ENCODE data around the gene SLC52A3. TPM values are rescaled to one million over a fixed set of nuclear protein-coding genes. Genes with fewer than 3 reads are reported as not detected.

Gene SLC52A3
- total and polyA plus RNA-seq, 2 of the 13 experiments (the other 11 are each of a cell fraction or from before 2014, with no cell fraction given), result 0.03 TPM; not detected in 1

DNA sequence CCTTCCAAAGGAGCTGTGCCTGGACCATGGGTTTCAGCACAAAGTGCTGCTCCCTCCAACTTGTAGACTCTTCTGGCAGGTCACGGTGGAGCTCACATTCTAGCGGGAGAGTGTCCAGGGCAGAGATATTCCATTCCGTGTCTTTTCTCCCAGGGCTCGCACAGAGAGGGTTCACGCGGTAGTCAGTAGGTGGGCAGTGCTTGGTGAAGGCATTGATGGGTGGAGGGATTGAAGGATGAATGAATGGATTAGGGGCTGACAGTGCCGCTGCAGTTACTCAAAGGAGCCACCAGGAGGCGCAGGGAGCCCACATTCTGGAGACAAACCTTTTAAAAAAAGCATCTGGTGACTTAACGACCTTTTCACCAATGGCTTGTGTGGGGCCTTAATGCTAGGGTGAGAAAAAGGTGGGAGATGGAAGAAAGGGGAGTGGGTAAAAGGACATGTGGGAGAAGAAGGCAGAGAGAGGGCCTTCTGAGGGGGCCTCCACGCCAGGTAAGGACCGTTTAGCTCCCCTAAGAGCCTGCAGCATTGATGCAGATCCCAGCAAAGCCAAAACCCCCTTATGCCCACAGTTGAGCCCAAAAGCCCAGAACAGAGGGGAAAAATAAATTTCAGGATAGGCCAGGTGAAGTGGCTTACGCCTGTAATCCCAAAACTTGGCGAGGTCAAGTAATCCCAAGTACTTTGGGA is 47.8 kb upstream of the SLC52A3 start (continued):
- peak; percentile 22; the same call in 1 of the 2 replicates for TF ChIP-seq SMAD3 (CRISPR knock-in tag; IDR thresholded peaks at IDR 0.05)
- TF ChIP-seq, protein P1, sequence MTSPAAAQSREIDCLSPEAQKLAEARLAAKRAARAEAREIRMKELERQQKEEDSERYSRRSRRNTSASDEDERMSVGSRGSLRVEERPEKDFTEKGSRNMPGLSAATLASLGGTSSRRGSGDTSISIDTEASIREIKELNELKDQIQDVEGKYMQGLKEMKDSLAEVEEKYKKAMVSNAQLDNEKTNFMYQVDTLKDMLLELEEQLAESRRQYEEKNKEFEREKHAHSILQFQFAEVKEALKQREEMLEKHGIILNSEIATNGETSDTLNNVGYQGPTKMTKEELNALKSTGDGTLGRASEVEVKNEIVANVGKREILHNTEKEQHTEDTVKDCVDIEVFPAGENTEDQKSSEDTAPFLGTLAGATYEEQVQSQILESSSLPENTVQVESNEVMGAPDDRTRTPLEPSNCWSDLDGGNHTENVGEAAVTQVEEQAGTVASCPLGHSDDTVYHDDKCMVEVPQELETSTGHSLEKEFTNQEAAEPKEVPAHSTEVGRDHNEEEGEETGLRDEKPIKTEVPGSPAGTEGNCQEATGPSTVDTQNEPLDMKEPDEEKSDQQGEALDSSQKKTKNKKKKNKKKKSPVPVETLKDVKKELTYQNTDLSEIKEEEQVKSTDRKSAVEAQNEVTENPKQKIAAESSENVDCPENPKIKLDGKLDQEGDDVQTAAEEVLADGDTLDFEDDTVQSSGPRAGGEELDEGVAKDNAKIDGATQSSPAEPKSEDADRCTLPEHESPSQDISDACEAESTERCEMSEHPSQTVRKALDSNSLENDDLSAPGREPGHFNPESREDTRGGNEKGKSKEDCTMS (CRISPR knock-in tag; conservative IDR thresholded peaks at IDR 0.05), result no peak
- TF ChIP-seq PITX1 (CRISPR knock-in tag; IDR thresholded peaks at IDR 0.05), result peak; percentile 67
- TF ChIP-seq, protein P2, sequence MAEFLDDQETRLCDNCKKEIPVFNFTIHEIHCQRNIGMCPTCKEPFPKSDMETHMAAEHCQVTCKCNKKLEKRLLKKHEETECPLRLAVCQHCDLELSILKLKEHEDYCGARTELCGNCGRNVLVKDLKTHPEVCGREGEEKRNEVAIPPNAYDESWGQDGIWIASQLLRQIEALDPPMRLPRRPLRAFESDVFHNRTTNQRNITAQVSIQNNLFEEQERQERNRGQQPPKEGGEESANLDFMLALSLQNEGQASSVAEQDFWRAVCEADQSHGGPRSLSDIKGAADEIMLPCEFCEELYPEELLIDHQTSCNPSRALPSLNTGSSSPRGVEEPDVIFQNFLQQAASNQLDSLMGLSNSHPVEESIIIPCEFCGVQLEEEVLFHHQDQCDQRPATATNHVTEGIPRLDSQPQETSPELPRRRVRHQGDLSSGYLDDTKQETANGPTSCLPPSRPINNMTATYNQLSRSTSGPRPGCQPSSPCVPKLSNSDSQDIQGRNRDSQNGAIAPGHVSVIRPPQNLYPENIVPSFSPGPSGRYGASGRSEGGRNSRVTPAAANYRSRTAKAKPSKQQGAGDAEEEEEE (CRISPR knock-in tag; IDR thresholded peaks at IDR 0.05; ENCODE audit: borderline replicate concordance), result no peak
- no peak for TF ChIP-seq PHF8 (CRISPR knock-in tag; IDR thresholded peaks at IDR 0.05)
- TF ChIP-seq ADNP (CRISPR knock-in tag; IDR thresholded peaks at IDR 0.05), result no peak
- TF ChIP-seq, protein P3, sequence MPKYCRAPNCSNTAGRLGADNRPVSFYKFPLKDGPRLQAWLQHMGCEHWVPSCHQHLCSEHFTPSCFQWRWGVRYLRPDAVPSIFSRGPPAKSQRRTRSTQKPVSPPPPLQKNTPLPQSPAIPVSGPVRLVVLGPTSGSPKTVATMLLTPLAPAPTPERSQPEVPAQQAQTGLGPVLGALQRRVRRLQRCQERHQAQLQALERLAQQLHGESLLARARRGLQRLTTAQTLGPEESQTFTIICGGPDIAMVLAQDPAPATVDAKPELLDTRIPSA (CRISPR knock-in tag; IDR thresholded peaks at IDR 0.05; ENCODE audit: borderline replicate concordance), result no peak
- TF ChIP-seq EHMT2 (IDR thresholded peaks at IDR 0.05; ENCODE audit: borderline replicate concordance, low read depth, low read length), result no peak
- TF ChIP-seq FOXK1 (CRISPR knock-in tag; IDR thresholded peaks at IDR 0.05; ENCODE audit: borderline replicate concordance, low read depth), result no peak
- no peak for TF ChIP-seq ZNF264 (CRISPR knock-in tag; IDR thresholded peaks at IDR 0.05)
- TF ChIP-seq XRCC5 (optimal IDR thresholded peaks at IDR 0.05; ENCODE audit: low read length), result peak; percentile 85
- peak; percentile 76 for TF ChIP-seq U2AF1 (optimal IDR thresholded peaks at IDR 0.05; ENCODE audit: low read depth, low read length)
- TF ChIP-seq POGZ (CRISPR knock-in tag; IDR thresholded peaks at IDR 0.05), result no peak
- no peak for TF ChIP-seq FOXP1 (IDR thresholded peaks at IDR 0.05)
- TF ChIP-seq FOXP1 (CRISPR knock-in tag; IDR thresholded peaks at IDR 0.05), result no peak
- no peak for TF ChIP-seq SIX4 (CRISPR knock-in tag; IDR thresholded peaks at IDR 0.05)
- TF ChIP-seq, protein P4, sequence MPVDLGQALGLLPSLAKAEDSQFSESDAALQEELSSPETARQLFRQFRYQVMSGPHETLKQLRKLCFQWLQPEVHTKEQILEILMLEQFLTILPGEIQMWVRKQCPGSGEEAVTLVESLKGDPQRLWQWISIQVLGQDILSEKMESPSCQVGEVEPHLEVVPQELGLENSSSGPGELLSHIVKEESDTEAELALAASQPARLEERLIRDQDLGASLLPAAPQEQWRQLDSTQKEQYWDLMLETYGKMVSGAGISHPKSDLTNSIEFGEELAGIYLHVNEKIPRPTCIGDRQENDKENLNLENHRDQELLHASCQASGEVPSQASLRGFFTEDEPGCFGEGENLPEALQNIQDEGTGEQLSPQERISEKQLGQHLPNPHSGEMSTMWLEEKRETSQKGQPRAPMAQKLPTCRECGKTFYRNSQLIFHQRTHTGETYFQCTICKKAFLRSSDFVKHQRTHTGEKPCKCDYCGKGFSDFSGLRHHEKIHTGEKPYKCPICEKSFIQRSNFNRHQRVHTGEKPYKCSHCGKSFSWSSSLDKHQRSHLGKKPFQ (CRISPR knock-in tag; IDR thresholded peaks at IDR 0.05; ENCODE audit: insufficient replicate concordance), result no peak
- 0 out of 2 replicates have a peak, but pooled peaks have one; percentile 63 for TF ChIP-seq ZNF83 (CRISPR knock-in tag; IDR thresholded peaks at IDR 0.05; ENCODE audit: borderline replicate concordance)
- peak; percentile 41 for TF ChIP-seq ZNF781 (CRISPR knock-in tag; IDR thresholded peaks at IDR 0.05; ENCODE audit: borderline replicate concordance, not compliant biosample characterization)
- no peak for TF ChIP-seq ATF7-NPFF (CRISPR knock-in tag; IDR thresholded peaks at IDR 0.05; ENCODE audit: low read depth)
- TF ChIP-seq KAT7 (CRISPR knock-in tag; IDR thresholded peaks at IDR 0.05; ENCODE audit: borderline replicate concordance), result no peak
- no peak for TF ChIP-seq NR3C1 (CRISPR knock-in tag; IDR thresholded peaks at IDR 0.05)
- no peak for TF ChIP-seq MED13 (CRISPR knock-in tag; IDR thresholded peaks at IDR 0.05)
- no peak for TF ChIP-seq ZNF615 (CRISPR knock-in tag; IDR thresholded peaks at IDR 0.05; ENCODE audit: borderline replicate concordance)
- no peak for TF ChIP-seq KLF13 (CRISPR knock-in tag; IDR thresholded peaks at IDR 0.05)
